NAMALWA (cell line): ENCODE data around the gene SFRP4.
"Not testable (repeated sequence)": the region's sequence is repeated elsewhere in the genome, so short reads cannot be mapped to it uniquely, and the experiment has no call there.

Source experiments
- DNase-seq: peaks from one replicate; pipeline ENCODE4 v3.0.0-alpha.2; 2015; ENCODE audit warnings: low spot score

Gene SFRP4

GRCh38 chr7:37916673-37917660 lies at the start of gene SFRP4:
Gene SFRP4, minus strand, starts transcription at chr7:37916817. Its CDS starts 280 bp downstream, at chr7:37916537.
- DNase-seq = peak; percentile 67

DNA sequence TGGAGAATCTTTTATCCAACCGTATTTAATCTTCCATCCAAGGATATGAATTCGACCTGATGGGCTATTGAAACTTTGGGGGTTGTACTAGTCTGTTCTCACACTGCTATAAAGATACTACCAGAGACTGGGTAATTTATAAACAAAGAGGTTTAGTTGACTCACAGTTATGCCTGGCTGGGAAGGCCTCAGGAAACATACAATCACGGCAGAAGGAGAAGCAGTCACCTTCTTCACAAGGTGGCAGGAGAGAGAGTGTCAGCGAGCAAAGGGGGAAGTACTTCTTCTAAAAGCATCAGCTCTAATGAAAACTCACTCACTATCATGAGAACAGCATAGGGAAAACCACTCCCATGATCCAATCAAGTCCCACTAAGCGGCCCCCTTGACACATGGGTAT lies 47.6 kb upstream of the SFRP4 start:
- no peak for DNase-seq

GRCh38 chr7:37961251-37961650 lies 44.6 kb upstream of the SFRP4 start:
- no peak for DNase-seq

GRCh38 chr7:37960483-37960882 lies 43.9 kb upstream of the SFRP4 start:
- DNase-seq = no peak

GRCh38 chr7:37957221-37957970 lies 40.8 kb upstream of the SFRP4 start:
- no peak for DNase-seq

- no peak for DNase-seq
These were observed 40.2 kb upstream of the SFRP4 start for GRCh38 chr7:37956791-37957190.

DNA sequence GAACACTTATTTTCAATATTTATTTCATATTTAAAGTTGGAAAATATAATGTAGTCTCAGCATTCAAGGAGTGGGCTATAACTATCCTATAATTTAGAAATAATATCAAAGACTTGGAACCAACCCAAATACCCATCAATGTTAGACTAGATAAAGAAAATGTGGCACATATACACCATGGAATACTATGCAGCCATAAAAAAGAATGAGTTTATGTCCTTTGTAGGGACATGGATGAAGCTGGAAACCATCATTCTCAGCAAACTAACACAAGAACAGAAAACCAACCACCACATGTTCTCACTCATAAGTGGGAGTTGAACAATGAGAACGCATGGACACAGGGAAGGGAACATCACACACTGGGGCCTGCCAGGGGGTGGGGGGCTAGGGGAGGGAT lies 37.6 kb upstream of the SFRP4 start:
- DNase-seq = not testable (repeated sequence)

- no peak for DNase-seq
These were observed 35.6 kb upstream of the SFRP4 start for GRCh38 chr7:37952240-37952639.

DNA sequence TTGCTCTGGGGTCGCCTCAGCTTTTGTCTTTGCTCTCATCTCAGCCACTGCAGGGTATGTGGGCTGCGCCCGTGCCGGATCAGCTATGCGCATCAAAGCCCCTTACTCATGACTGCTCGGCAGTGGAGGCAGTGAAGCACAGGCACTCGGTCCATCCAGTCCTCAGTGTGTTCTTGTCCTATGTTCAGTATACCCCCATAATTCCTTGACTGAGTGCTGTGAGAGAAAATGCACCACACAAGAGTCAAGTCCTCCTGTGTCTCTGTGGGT lies 31.3 kb upstream of the SFRP4 start:
- no peak for DNase-seq

DNA sequence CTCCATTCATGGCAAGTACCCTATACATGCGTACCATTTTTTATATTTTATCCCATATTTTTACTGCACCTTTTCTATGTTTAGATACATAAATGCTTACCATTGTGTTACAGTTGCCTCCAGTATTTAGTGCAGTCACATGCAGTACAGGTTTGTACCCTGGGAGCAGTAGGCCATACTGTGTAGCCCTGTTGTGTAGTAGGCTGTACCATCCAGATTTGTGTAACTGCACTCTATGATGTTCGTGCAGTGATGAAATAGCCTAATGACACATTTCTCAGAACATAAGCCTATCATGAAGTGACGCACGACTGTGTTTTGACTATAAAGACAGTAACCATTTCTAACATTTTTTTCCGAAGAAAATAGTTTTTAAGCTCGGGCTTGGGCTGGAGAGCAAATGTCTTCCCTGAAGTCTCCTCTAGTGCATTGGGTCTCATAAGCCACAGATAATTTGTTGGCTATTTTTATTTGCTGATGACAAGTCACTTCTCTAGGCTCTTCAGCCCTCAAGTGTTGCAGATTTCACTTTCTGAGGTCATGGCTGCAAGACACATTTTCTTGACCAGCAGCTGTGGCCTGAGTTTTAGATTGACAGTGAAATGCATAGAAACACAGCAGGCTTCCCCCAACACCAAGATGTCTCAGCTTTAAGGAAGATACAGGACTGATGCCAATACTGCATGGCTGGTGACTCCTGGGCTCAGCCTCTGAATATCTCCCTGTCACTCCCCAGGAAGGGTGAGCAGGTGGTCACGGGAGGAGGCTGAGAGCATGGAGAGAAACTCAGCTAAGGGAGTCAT lies 30.7 kb upstream of the SFRP4 start:
- no peak for DNase-seq

DNA sequence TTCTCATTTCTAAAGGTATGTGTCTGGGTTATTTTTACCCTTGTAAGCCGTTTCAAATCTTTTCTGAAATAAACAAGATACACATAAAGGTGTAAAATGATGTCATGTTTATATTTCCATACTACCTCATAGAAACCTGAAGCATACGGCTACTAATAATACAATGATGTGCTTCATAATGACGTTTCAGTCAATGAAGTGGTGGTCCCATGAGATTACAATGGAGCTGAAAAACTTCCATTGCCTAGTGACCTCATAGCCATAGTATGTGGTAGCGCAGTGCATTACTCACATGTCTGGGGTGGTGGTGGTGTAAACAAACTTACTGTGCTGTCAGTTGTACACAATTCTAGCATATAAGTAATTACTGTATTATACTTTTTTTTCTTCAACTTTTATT lies 28.7 kb upstream of the SFRP4 start:
- no peak for DNase-seq

- no peak for DNase-seq
These were observed 28.1 kb upstream of the SFRP4 start for GRCh38 chr7:37944737-37945054.

- no peak for DNase-seq
These were observed 27.5 kb upstream of the SFRP4 start for GRCh38 chr7:37943905-37944736.

GRCh38 chr7:37942934-37943610 lies 26.5 kb upstream of the SFRP4 start:
- DNase-seq = no peak

DNA sequence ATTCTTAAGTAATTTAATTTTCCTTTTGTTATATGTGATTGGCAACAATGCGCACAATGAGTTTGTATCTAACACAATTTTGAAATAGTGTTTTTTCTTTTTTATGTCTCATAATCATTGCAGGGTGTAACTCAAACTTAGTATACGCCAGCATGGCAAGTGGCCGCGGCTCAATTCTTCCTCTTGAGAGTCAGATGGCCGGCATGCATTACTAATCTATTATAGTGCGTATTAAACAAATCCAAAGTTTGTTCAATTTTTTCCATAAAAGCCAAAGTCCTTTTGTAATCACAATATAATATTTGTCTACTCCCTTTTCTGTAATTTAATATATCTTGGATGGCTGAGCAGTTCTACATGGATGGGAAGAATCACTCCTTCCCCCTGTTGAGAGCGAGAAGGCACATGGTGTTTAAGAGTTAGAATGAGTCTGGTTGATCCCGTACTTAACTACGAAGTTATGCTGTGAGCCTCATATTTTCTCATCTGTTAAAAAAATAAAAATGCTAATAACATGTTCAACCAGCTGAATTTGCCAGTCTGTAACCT lies 16.5 kb upstream of the SFRP4 start:
- DNase-seq = no peak

DNA sequence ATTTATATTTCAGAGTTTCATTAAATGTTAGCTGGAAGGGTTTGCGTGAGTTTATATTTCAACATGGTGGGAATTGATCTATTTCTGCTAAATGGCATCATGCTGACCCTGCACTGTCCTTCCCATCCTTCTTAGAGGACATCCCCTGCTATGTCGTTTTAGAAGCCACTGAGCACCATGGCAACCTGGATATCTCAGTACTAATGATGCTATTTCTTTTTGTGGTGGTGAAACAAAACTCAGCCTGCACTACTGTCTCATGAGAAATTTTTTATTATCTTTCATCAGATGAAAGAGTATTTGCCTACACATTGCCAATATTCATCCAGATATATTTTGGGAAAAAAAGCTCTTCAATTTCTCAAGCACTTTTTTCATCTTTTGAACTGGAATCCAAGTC lies 15.9 kb upstream of the SFRP4 start:
- no peak for DNase-seq

- DNase-seq = no peak
These were observed 13.8 kb upstream of the SFRP4 start for GRCh38 chr7:37930226-37930948.

DNA sequence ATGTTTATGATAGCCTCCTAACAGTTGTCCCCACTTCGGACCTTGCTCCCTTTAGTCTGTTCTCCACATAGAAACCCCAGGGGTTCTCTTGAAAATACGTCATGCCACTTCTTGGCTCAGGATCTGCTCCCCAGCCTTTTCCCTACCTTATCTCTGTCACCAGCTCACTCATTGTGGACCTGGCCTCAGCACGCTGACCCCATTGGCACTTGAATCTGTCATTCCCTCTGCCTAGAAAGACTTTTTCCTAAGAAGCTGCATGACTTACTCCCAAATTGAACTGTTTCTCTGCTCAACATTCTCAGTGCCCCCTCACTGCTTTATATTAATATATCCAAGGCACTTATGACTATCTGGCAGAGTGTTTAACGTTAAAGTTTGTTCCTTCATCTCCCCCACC lies 12.3 kb upstream of the SFRP4 start:
- no peak for DNase-seq

DNA sequence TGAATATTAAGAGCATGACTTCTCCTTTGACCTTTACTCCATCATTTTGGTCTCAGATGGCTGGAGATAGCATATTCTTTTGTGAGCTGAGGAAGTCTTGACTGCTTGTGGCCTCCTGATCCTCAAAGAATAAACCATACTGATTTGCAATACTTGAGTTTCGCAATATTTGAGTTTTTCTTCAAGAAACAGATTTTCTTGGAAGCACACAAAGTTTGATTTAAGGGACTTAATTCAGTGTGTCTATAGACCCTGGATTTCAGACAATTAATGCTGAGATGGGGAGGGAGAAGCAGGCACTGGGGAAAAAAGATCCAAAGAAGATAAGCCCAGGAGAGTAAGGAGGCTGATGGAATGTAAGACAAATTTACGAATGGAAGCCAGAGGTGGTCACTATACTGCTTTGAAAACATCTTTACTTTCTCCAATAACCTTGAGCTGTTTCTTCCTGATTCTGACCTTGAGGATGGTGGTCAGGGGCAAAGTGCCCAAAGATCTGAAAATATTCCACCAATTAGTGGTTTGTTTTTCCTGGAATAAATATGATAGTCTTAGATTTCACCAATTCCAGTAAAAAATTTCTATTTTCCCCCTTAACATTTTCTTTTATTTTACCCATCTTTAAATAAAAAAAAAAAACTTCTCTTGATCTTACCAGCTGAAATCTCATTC lies 11.3 kb upstream of the SFRP4 start:
- no peak for DNase-seq

GRCh38 chr7:37925620-37926019 lies 9.0 kb upstream of the SFRP4 start:
- DNase-seq = no peak
